Neural cell (in vitro differentiated cells): Measurements from ENCODE around the gene ZCCHC14. TPM values are rescaled to one million over a fixed set of nuclear protein-coding genes. Genes with fewer than 3 reads are reported as not detected.

ENCODE experiments used
- H2AFZ ChIP-seq: fragments of 200-600, 300-800 bp; sonication (generic), shearing (Covaris generic); 2 replicates; pipeline ENCODE4 v1.6.0; 2014; ENCODE audit warnings: low read depth, mild to moderate bottlenecking, antibody characterized with exemption, low read length, moderate library complexity
- H3F3A ChIP-seq: fragments of 200-600 bp; shearing (Covaris generic); 2 replicates; pipeline ENCODE4 v1.6.1; 2016; ENCODE audit warnings: mild to moderate bottlenecking, moderate library complexity, mixed read lengths, antibody characterized with exemption, low read length; ENCODE audit not compliant: insufficient read depth, poor library complexity, severe bottlenecking
- H3K27ac ChIP-seq: fragments of 200-600, 300-800 bp; sonication (generic), shearing (Covaris generic); 2 replicates; pipeline ENCODE4 v1.5.1; 2014; ENCODE audit warnings: mild to moderate bottlenecking, low read length, moderate library complexity
- H3K27me3 ChIP-seq: fragments of 300-800, 200-600 bp; sonication (generic), shearing (Covaris generic); 2 replicates; pipeline ENCODE4 v1.6.0; 2014; ENCODE audit warnings: mild to moderate bottlenecking, low read depth, low read length, moderate library complexity; ENCODE audit not compliant: insufficient read depth
- H3K36me3 ChIP-seq: fragments of 300-800, 200-600 bp; sonication (generic), shearing (Covaris generic); 2 replicates; pipeline ENCODE4 v1.5.1; 2014; ENCODE audit warnings: mild to moderate bottlenecking, antibody characterized with exemption, low read length, moderate library complexity; ENCODE audit not compliant: insufficient read depth
- H3K4me2 ChIP-seq: fragments of 300-800, 200-600 bp; sonication (generic), shearing (Covaris generic); 2 replicates; pipeline ENCODE4 v1.6.0; 2014; ENCODE audit warnings: mild to moderate bottlenecking, low read length
- H3K4me3 ChIP-seq: fragments of 300-800, 200-600 bp; sonication (generic), shearing (Covaris generic); 2 replicates; pipeline ENCODE4 v1.5.1; 2014; ENCODE audit warnings: mild to moderate bottlenecking, low read length, moderate library complexity
- H3K79me2 ChIP-seq: fragments of 200-600 bp; shearing (Covaris generic); replicated peaks from 2 replicates; pipeline ENCODE4 v1.6.0; 2014; ENCODE audit warnings: mild to moderate bottlenecking, low read length, moderate library complexity; ENCODE audit not compliant: insufficient read depth
- H3K9ac ChIP-seq: fragments of 300-800, 200-600 bp; sonication (generic), shearing (Covaris generic); 2 replicates; pipeline ENCODE4 v1.6.1; 2016; ENCODE audit warnings: mild to moderate bottlenecking, low read length, mixed read lengths
- H3K9me2 ChIP-seq: fragments of 200-600 bp; shearing (Covaris generic); 2 replicates; pipeline ENCODE4 v1.6.1; 2016; ENCODE audit warnings: mild to moderate bottlenecking, low read length, mixed read lengths; ENCODE audit not compliant: insufficient read depth
- H3K9me3 ChIP-seq: fragments of 200-600, 300-800 bp; sonication (generic), shearing (Covaris generic); 2 replicates; pipeline ENCODE4 v1.6.1; 2016; ENCODE audit warnings: mild to moderate bottlenecking, mixed run types, low read length, moderate library complexity, mixed read lengths
- H4K20me1 ChIP-seq: fragments of 200-600 bp; shearing (Covaris generic); 2 replicates; pipeline ENCODE4 v1.6.1; 2016; ENCODE audit warnings: mild to moderate bottlenecking, mixed run types; ENCODE audit not compliant: insufficient read depth
- EP300 ChIP-seq: fragments of 450-650 bp; conservative IDR thresholded peaks from 2 replicates; pipeline ENCODE4 v1.6.1; 2014; ENCODE audit warnings: antibody characterized with exemption, mild to moderate bottlenecking, moderate library complexity; ENCODE audit not compliant: poor library complexity, severe bottlenecking
- EZH2 ChIP-seq: fragments of 200-600, 300-800 bp; shearing (Covaris generic), sonication (generic); IDR thresholded peaks from 2 replicates; pipeline ENCODE4 v1.6.1; 2014; ENCODE audit warnings: antibody characterized with exemption, low read length, borderline replicate concordance, mild to moderate bottlenecking; ENCODE audit not compliant: insufficient read depth, poor library complexity, severe bottlenecking
- MXI1 ChIP-seq: fragments of 450-650 bp; conservative IDR thresholded peaks from 2 replicates; pipeline ENCODE4 v1.6.1; 2014; ENCODE audit warnings: antibody characterized with exemption, mild to moderate bottlenecking; ENCODE audit not compliant: poor library complexity, severe bottlenecking
- POLR2AphosphoS5 ChIP-seq: IDR thresholded peaks from 2 replicates; pipeline ENCODE4 v1.6.1; 2012
- RAD21 ChIP-seq: fragments of 450-650 bp; conservative IDR thresholded peaks from 2 replicates; pipeline ENCODE4 v1.6.1; 2014; ENCODE audit warnings: antibody characterized with exemption, mild to moderate bottlenecking, moderate library complexity
- SMC3 ChIP-seq: fragments of 450-650 bp; conservative IDR thresholded peaks from 2 replicates; pipeline ENCODE4 v1.6.1; 2014; ENCODE audit warnings: antibody characterized with exemption, mild to moderate bottlenecking, moderate library complexity; ENCODE audit not compliant: poor library complexity
- TAF1 ChIP-seq: IDR thresholded peaks from 2 replicates; pipeline ENCODE4 v1.6.1; 2012; ENCODE audit warnings: low read depth
- polyA plus RNA-seq: library from polyadenylated mRNA; depleted of rRNA; stranded (reverse); fragments of >200 nt; gene quantifications from 2 replicates; pipeline ENCODE4 v1.2.3, GENCODE V29; 2014
- TF ChIP-seq, protein P1 (sequence below): fragments of 450-650 bp; IDR thresholded peaks from 2 replicates; pipeline ENCODE4 v1.5.1; 2014; ENCODE audit warnings: antibody characterized with exemption, mild to moderate bottlenecking, moderate library complexity; ENCODE audit not compliant: poor library complexity, severe bottlenecking
- TF ChIP-seq, protein P2 (sequence below): IDR thresholded peaks from 2 replicates; pipeline ENCODE4 v1.6.1; 2012; ENCODE audit warnings: borderline replicate concordance

Gene ZCCHC14
- polyA plus RNA-seq, 1 donor from 2014 or later = 22.1 TPM

DNA sequence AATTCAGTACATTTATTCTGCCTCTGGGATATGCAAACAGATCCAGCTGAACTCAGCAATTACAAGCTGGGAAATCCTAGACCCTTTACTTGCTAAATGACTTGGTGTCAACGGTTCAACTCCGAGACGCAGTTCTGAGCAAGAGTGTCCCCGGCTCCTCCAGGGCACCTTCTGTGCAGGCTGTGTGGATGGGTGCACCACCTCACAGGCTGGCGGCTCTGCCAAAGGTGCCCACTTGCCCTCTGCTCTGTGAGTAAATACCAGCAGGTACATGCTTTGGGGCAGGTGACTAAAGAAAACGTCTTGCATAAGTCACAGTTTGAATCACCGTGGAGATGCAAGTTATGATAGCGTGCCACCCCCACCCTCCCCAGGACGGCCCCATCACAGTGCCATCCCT is 77.4 kb downstream of the ZCCHC14 start:
- Histone ChIP-seq H3K36me3 (no peaks in the 10 kb centered on the region), H3K9ac (no peak overlapping the region), H4K20me1 (no peaks in the 10 kb centered on the region), H3K79me2 (no peaks in the 10 kb centered on the region), H3K4me3 (no peak overlapping the region), H2AFZ (no peak overlapping the region), H3K9me2 (no peaks in the 10 kb centered on the region), H3K9me3 (no peaks in the 10 kb centered on the region), H3K27ac (no peak overlapping the region), H3F3A (no peaks in the 10 kb centered on the region), H3K4me2 (no peak overlapping the region), H3K27me3 (no peaks in the 10 kb centered on the region)
- TF ChIP-seq TAF1 (no peak), EZH2 (no peak), POLR2AphosphoS5 (no peak), RAD21 (no peak), SMC3 (no peak), MXI1 (no peak), EP300 (no peak)
- TF ChIP-seq, protein P1, sequence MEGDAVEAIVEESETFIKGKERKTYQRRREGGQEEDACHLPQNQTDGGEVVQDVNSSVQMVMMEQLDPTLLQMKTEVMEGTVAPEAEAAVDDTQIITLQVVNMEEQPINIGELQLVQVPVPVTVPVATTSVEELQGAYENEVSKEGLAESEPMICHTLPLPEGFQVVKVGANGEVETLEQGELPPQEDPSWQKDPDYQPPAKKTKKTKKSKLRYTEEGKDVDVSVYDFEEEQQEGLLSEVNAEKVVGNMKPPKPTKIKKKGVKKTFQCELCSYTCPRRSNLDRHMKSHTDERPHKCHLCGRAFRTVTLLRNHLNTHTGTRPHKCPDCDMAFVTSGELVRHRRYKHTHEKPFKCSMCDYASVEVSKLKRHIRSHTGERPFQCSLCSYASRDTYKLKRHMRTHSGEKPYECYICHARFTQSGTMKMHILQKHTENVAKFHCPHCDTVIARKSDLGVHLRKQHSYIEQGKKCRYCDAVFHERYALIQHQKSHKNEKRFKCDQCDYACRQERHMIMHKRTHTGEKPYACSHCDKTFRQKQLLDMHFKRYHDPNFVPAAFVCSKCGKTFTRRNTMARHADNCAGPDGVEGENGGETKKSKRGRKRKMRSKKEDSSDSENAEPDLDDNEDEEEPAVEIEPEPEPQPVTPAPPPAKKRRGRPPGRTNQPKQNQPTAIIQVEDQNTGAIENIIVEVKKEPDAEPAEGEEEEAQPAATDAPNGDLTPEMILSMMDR = no peak
- TF ChIP-seq, protein P2, sequence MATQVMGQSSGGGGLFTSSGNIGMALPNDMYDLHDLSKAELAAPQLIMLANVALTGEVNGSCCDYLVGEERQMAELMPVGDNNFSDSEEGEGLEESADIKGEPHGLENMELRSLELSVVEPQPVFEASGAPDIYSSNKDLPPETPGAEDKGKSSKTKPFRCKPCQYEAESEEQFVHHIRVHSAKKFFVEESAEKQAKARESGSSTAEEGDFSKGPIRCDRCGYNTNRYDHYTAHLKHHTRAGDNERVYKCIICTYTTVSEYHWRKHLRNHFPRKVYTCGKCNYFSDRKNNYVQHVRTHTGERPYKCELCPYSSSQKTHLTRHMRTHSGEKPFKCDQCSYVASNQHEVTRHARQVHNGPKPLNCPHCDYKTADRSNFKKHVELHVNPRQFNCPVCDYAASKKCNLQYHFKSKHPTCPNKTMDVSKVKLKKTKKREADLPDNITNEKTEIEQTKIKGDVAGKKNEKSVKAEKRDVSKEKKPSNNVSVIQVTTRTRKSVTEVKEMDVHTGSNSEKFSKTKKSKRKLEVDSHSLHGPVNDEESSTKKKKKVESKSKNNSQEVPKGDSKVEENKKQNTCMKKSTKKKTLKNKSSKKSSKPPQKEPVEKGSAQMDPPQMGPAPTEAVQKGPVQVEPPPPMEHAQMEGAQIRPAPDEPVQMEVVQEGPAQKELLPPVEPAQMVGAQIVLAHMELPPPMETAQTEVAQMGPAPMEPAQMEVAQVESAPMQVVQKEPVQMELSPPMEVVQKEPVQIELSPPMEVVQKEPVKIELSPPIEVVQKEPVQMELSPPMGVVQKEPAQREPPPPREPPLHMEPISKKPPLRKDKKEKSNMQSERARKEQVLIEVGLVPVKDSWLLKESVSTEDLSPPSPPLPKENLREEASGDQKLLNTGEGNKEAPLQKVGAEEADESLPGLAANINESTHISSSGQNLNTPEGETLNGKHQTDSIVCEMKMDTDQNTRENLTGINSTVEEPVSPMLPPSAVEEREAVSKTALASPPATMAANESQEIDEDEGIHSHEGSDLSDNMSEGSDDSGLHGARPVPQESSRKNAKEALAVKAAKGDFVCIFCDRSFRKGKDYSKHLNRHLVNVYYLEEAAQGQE = no peak

- Histone ChIP-seq H3K4me3 (no peak overlapping the region), H2AFZ (no peak overlapping the region), H3K27me3 (no peaks in the 10 kb centered on the region), H3K27ac (no peak overlapping the region), H3K9me3 (no peaks in the 10 kb centered on the region), H3K79me2 (no peaks in the 10 kb centered on the region), H3F3A (no peaks in the 10 kb centered on the region), H3K36me3 (no peaks in the 10 kb centered on the region), H3K9ac (no peak overlapping the region), H3K4me2 (no peak overlapping the region), H4K20me1 (no peaks in the 10 kb centered on the region), H3K9me2 (no peaks in the 10 kb centered on the region)
- TF ChIP-seq EZH2 (no peak), MXI1 (no peak), POLR2AphosphoS5 (no peak), RAD21 (no peak), EP300 (no peak), TAF1 (no peak)
- TF ChIP-seq, protein P2 = no peak
Measured at GRCh38 chr16:87414251-87414680, 78.6 kb downstream of the ZCCHC14 start.
